ENCODE data around the gene FOXL2.

FOXL2 gene

DNA sequence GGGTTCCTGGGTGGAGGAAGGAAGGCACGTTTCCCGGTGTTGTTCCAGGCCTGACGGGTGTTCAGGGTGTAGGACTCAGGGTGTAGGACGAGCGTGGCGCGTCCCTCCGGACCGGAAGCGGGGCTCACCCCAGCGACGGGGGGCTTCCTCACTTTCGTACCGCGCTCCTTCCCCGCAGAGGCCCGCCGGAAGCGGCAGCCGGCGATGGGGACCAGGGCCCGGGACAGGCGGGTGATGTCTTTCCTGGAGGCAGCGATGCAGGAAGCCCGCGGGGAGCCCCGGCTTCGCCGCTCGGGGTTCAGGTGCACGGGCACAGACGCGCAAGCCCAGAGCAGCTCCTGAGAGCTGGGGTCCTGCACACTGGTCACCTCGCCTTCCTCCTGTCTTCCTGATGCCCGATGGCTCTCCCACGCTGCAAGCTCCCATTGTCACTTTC lies 13.5 kb upstream of the FOXL2 start:
- TF ChIP-seq POLR2AphosphoS5 (IDR thresholded peaks at IDR 0.05; ENCODE audit: low read depth, low read length), result no peak
- TF ChIP-seq FOXP2 (optimal IDR thresholded peaks at IDR 0.05; ENCODE audit: borderline replicate concordance, extremely low read depth, extremely low read length, insufficient read depth), result no peak
- no peak for TF ChIP-seq REST (IDR thresholded peaks at IDR 0.05; ENCODE audit: insufficient read depth in 1 of 2, low read depth in 2 of 2, low read length in 2 of 2)
- TF ChIP-seq SIN3A (IDR thresholded peaks at IDR 0.05; ENCODE audit: borderline replicate concordance, insufficient read depth, low read length), result no peak
- no peak for TF ChIP-seq TAF1 (IDR thresholded peaks at IDR 0.05; ENCODE audit: borderline replicate concordance, insufficient read depth, low read length)

- TF ChIP-seq FOXP2 (optimal IDR thresholded peaks at IDR 0.05; ENCODE audit: borderline replicate concordance, extremely low read depth, extremely low read length, insufficient read depth), result no peak
- no peak for TF ChIP-seq TAF1 (IDR thresholded peaks at IDR 0.05; ENCODE audit: borderline replicate concordance, insufficient read depth, low read length)
- TF ChIP-seq SIN3A (IDR thresholded peaks at IDR 0.05; ENCODE audit: borderline replicate concordance, insufficient read depth, low read length), result no peak
- no peak for TF ChIP-seq REST (IDR thresholded peaks at IDR 0.05; ENCODE audit: insufficient read depth in 1 of 2, low read depth in 2 of 2, low read length in 2 of 2)
- TF ChIP-seq POLR2AphosphoS5 (IDR thresholded peaks at IDR 0.05; ENCODE audit: low read depth, low read length), result no peak
These were observed 3.8 kb upstream of the FOXL2 start for GRCh38 chr3:138950701-138951100.

- TF ChIP-seq REST (IDR thresholded peaks at IDR 0.05; ENCODE audit: insufficient read depth in 1 of 2, low read depth in 2 of 2, low read length in 2 of 2) (no peak), FOXP2 (optimal IDR thresholded peaks at IDR 0.05; ENCODE audit: borderline replicate concordance, extremely low read depth, extremely low read length, insufficient read depth) (no peak), TAF1 (IDR thresholded peaks at IDR 0.05; ENCODE audit: borderline replicate concordance, insufficient read depth, low read length) (no peak), SIN3A (IDR thresholded peaks at IDR 0.05; ENCODE audit: borderline replicate concordance, insufficient read depth, low read length) (no peak)
These were observed 3.2 kb upstream of the FOXL2 start for GRCh38 chr3:138950006-138950644.

- no peak for TF ChIP-seq TAF1 (IDR thresholded peaks at IDR 0.05; ENCODE audit: borderline replicate concordance, insufficient read depth, low read length)
- TF ChIP-seq FOXP2 (optimal IDR thresholded peaks at IDR 0.05; ENCODE audit: borderline replicate concordance, extremely low read depth, extremely low read length, insufficient read depth), result no peak
- TF ChIP-seq SIN3A (IDR thresholded peaks at IDR 0.05; ENCODE audit: borderline replicate concordance, insufficient read depth, low read length), result no peak
- TF ChIP-seq POLR2AphosphoS5 (IDR thresholded peaks at IDR 0.05; ENCODE audit: low read depth, low read length), result no peak
- TF ChIP-seq REST (IDR thresholded peaks at IDR 0.05; ENCODE audit: insufficient read depth in 1 of 2, low read depth in 2 of 2, low read length in 2 of 2), result no peak
These were observed 2.6 kb upstream of the FOXL2 start for GRCh38 chr3:138949445-138950005.

Measured in PFSK-1 (cell line).